ENCODE data around the gene CD247.

DNA sequence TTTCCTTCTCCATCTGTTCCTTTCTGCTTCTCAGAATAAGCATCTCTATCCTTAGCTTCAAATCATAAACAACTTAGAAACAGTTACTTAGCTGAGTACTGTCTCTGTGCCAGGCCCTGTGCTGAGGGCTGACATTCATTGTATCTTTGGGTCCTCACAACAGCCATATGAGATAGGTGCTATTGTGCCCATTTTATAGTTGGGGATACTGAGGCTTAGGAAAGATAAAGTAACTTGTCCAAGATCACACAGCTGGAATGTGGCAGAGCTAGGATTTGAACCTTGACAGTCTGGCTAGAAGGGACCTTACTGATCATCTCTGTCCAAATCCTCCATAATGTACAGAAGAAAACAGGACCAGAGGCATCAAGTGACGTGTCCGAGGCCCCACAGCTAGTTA is 25.0 kb downstream of the CD247 start:
- TF ChIP-seq POLR2A (IDR thresholded peaks at IDR 0.05; ENCODE audit: low read length): no peak
- no peak for TF ChIP-seq GATA1 (IDR thresholded peaks at IDR 0.05; ENCODE audit: low read depth, low read length)

All from erythroblast (primary cell).